Measurements from ENCODE around the gene SNRPA.
"Not testable (repeated sequence)": the region's sequence is repeated elsewhere in the genome, so short reads cannot be mapped to it uniquely, and the experiment has no call there.

The SNRPA gene

GRCh38 chr19:40747536-40747935 lies 3.5 kb upstream of the SNRPA start:
- no peak for DNase-seq

- DNase-seq, result peak; percentile 100
These were observed 737 bp upstream of the SNRPA start, which contains the start of gene ACTMAP for GRCh38 chr19:40750058-40750873. Gene ACTMAP, minus strand, starts transcription at chr19:40750477. Its CDS starts 674 bp downstream, at chr19:40749803.

GRCh38 chr19:40752257-40752781 lies 1.3 kb downstream of the SNRPA start:
- DNase-seq, result no peak

- DNase-seq, result no peak
These were observed 3.7 kb downstream of the SNRPA start for GRCh38 chr19:40754611-40755247.

DNA sequence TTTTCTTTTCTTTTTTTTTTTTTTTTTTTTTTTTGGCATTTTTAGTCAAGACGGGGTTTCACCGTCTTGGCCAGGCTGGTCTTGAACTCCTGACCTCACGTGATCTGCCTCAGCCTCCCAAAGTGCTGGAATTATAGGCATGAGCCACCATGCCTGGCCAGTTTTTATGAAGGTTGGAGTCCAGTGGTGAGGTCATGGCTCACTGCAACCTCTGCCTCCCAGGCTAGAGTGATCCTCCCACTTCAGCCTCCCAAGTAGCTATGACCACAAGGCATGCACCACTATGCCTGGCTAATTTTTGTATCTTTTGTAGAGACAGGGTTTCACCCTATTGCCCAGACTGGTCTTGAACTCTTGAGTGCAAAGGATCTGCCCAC lies 4.2 kb downstream of the SNRPA start:
- no peak for DNase-seq

DNA sequence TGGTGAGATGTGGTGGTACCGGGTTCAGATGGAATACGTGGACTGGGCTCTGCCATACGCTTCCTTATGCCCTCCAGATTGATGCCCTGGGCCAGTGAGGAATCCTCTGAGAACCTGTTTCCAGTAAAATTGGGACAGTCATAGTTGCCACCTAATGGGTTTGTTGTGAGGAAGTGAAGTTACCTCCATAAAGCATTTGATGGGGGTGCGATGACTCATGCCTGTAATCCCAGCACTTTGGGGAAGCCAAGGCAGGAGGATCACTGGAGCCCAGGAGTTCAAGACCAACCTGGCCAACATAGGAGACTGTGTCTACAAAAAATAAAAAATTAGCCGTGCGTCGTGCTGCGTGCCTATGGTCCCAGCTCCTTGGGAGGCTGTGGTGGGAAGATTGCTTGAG lies 4.8 kb downstream of the SNRPA start:
- DNase-seq, result no peak

DNA sequence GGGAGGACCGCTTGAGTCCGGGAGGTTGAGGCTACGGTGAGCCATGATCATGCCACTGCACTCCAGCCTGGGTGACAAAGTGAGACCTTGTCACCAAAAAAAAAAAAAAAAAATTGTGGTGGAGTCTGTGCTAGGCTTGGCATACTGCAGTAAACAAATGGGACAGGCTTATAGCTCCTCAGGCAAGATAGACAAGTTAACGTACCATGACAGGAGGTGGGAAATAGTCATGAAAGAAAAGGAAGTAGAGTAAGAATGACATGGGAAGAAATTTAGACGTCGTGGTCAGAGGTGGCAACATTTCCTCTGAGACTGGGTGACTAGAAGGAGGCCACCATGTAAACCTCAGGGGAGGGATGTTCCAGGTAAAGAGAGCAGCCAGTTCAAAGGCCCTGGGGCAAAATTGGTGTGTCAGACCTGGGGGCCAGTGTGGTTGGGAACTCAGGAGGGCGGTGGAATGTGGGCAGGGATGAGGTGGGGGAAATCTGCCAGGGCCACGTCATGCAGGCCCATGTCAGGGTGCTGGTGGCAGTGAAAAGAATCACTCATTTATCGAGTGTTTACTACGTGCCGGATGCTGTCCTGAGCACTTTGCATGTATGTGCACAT lies 5.6 kb downstream of the SNRPA start:
- no peak for DNase-seq

- no peak for DNase-seq
These were observed 7.5 kb downstream of the SNRPA start for GRCh38 chr19:40758491-40758890.

DNA sequence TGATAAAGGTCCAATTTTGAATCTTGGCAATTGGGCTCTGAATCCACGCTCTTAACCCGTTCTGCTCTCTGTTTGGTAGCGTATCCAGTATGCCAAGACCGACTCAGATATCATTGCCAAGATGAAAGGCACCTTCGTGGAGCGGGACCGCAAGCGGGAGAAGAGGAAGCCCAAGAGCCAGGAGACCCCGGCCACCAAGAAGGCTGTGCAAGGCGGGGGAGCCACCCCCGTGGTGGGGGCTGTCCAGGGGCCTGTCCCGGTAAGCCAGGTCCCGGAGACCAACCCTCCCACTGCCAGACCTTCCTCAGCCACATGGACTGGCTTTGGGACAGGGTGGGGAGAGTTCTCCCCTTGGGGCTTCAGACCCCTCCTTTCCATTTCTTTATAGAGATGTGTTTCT lies 8.3 kb downstream of the SNRPA start:
- no peak for DNase-seq

DNA sequence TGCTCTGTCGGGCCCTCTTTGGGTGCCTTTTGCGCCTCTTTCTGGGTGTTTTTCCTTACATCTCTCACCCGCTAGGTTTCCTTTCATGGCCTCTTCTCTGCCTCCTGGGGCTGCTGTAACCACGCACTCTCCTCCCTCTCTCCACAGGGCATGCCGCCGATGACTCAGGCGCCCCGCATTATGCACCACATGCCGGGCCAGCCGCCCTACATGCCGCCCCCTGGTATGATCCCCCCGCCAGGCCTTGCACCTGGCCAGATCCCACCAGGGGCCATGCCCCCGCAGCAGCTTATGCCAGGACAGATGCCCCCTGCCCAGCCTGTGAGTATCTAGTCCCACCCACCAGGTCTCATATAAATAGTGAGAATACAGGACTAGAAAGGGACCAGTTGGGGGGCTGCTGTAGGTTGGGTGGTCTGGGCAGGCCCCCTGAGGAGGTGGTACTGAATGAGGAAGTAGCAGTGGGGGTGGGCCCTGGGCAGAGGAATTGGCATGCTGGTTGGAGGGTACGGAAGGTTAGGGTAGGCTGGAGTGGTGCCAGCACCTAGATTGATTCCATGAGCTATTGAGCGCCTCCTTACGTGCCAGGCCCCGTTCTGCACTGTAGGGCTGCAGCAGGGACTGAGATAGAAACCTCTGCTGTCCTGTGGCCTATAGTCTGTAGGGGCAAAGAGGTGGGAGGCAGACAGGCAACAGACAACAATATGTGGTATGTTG lies 11.9 kb downstream of the SNRPA start:
- no peak for DNase-seq

DNA sequence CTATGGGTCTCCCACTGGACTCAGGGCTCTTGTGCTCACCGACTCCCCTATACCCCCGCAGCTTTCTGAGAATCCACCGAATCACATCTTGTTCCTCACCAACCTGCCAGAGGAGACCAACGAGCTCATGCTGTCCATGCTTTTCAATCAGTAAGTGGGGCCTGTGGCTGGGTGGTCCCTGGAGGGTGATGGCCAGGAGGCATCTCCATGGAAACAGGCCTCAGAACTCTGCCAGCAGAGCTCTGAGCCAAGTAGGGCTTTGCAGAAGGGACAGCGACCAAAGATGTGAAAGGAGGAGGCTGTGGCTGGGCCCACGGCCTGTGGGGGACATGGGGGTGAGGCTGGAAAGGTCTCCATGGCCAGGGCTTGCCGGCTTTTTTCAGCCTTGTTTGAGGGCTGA lies 12.5 kb downstream of the SNRPA start:
- DNase-seq, result no peak

DNA sequence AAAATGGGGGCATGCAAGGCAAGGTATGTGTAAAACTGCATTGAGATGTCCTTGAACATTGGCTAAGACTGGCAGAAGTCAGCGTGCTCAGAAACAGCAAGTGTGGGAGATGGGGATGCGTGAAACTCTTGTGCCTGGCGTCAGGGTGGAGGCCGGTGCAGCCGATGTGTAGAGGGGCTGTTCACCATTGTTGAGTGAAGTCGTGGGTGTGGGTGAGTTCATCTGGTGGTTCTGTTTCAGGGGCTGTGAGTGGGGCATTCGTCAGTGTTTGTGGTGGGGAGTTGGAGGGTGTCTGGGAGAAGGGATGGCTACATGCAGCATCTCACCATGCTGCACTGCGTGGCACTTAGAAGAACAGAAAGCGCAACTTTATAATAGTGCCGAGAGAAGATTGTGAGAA lies 13.0 kb downstream of the SNRPA start:
- DNase-seq, result no peak

DNA sequence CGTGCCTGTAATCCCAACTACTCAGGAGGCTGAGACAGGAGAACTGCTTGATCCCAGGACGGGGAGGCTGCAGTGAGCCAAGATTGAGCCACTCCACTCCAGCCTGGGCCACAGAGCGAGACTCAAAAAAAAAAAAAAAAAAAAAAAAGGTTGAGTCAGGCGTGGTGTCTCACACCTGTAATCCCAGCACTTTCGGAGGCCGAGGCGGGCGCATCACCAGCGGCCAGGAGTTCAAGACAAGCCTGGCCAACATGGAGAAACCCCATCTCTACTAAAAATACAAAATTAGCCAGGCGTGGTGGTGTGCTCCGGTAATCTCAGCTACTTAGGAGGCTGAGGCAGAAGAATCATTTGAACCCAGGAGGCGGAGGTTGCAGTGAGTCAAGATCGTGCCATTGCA lies 15.4 kb downstream of the SNRPA start:
- not testable (repeated sequence) for DNase-seq

GRCh38 chr19:40768869-40769268 lies 17.9 kb downstream of the SNRPA start:
- DNase-seq, result no peak

- DNase-seq, result peak; percentile 15
These were observed 20.3 kb downstream of the SNRPA start for GRCh38 chr19:40771101-40771862.

DNA sequence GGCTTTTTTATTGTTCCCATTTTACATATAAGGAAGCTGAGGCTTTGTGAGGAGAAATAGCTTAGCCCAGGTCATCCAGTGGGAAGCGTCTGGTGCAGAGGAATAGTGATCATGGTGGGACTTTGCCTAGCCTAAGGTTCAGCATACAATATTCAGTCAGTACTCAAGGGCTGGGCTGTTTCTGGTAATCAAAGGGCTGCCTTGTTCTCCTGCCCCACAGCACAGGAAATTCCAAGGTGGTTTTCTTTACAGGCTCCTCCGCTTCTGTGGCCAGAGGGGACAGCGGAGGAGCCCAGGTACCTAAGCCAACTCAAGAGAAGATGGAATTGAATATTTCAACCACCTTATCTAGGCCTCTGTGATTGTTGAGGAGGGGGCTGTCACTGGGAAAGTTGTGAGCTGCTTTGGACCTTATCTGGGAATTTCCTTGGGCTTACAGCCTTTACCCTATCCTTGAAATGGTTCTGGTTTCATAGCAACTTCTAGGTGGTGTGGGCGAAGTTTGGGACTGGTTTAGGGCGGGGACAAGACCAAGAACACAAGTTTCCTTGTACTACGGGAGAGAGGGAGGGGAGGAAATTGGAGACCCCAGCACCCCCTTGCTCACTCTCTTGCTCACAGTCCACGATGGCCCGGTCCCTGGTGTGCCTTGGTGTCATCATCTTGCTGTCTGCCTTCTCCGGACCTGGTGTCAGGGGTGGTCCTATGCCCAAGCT lies 24.1 kb downstream of the SNRPA start, which contains the start of gene MIA:
Gene MIA, plus strand, starts transcription at position 606 of the 716 bp plus-strand sequence. Its CDS starts 22 bp downstream, at position 628.
- DNase-seq, result no peak

DNA sequence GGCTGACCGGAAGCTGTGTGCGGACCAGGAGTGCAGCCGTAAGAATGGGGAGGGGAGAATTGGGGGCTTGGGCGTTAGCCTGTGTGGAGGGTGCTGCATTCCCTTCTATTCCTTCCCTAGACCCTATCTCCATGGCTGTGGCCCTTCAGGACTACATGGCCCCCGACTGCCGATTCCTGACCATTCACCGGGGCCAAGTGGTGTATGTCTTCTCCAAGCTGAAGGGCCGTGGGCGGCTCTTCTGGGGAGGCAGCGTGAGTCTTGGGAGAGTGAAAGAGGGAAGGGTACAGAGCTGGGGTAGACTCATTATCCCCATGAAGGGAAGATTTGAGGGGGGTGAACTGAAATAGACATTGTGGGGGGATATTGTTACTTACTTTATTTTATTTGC lies 24.6 kb downstream of the SNRPA start:
- no peak for DNase-seq

DNA sequence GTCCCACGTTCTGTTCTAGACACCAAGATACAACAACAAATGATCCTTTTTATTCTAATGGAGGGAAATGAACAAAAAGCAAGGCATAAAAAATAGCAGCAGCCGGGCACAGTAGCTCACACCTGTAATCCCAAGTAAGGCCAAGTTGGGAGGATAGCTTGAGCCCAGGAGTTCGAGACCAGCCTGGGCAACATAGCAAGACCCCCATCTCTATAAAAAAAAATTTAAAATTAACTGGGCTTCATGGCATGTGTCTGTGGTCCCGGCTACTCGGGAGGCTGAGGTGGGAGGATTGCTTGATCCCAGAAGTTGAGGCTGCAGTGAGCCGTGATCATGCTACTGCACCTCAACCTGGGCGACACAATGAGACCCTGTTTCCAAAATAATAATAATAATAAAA lies 25.4 kb downstream of the SNRPA start:
- DNase-seq, result no peak

DNA sequence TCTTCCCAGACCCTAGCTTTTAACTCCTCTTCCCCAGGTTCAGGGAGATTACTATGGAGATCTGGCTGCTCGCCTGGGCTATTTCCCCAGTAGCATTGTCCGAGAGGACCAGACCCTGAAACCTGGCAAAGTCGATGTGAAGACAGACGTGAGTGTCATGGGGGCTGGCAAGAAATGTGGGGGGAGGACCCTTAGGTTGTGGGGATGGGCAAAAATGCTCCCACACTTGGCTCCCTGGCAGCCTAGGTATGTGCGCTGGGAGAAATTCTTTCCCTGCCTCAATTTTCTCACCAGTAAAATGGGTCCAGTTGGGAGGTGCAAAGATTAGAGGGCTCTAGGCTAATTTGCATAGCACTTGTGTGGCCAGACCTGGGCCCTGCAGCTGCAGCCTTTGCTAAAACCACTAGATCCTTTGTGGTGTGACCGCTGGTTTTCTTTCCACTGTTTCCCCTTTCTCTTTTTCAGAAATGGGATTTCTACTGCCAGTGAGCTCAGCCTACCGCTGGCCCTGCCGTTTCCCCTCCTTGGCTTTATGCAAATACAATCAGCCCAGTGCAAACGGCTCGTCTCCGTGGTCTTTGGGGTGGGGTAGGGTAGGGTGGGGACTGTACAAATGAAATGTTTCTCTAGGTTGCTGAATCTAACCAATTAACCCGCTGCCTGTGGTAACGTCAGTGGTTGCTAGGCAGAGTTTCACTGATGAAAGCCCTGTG lies 26.1 kb downstream of the SNRPA start:
- peak; percentile 91 for DNase-seq

DNA sequence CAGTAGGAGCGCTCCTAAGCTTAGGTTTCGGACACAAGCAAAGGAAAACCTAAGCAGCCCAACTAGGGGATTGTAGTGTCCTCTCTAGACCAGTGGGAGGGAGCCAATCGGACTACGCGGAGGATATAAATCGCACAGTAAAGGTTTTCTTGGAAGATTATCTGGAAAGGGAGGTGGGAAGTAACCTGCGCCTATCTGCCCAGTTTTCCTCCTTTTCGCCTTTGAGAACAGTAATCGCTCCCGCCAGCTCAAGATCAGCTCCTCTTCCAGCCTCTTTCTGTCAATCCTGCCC lies 26.6 kb downstream of the SNRPA start:
- DNase-seq, result no peak

Data from fibroblast of skin of scalp (primary cell).